Muscle of arm (tissue), 12 donors: Measurements from ENCODE around the gene MMS19. TPM values are rescaled to one million over a fixed set of nuclear protein-coding genes. Genes with fewer than 3 reads are reported as not detected.
"Not testable (repeated sequence)": the region's sequence is repeated elsewhere in the genome, so short reads cannot be mapped to it uniquely, and the experiment has no call there.

ENCODE experiments used
- DNase-seq: peaks from one replicate; pipeline ENCODE4 v3.0.0-alpha.2; 2013
- polyA plus RNA-seq, 12 donors: library from polyadenylated mRNA; unstranded; fragments of 120-200 nt; gene quantifications; one replicate each; pipeline ENCODE4 v1.2.1, GENCODE V29; 2013; ENCODE audit not compliant: insufficient read length in 12 of 12

Gene MMS19
- polyA plus RNA-seq, 12 donors = 41.0 to 81.2 (median 62.2) TPM; not detected in 1

DNA sequence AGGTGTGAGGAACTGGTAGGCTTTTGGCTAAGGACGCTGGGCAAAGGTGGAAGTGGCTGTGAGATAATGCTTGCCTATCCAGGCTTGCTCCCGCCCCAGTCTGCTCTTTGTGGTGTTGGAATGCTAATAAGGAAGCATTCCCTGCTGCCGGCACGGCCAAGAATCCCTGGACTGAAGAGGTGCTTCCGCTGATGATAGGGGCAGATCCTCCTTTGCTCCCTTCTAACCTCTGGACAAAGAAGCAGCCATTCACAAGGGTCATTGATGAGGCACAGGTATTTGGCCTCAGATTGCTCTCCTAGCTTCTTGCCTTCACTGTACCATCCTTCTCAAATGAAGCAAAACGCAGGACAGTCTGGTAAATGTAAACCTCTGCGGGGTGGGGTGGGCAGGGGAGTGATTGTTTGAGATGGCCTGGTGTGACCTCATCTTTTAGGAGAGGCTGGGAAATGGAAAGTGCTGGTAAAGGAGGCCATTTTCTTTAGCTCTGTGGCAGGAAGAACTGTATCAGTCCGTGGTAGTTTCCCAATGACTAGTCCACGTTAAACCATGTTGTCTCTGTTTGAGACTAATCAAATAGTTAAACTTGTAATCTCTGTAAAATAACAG, 70.5 kb downstream of the MMS19 start:
- DNase-seq = no peak

DNA sequence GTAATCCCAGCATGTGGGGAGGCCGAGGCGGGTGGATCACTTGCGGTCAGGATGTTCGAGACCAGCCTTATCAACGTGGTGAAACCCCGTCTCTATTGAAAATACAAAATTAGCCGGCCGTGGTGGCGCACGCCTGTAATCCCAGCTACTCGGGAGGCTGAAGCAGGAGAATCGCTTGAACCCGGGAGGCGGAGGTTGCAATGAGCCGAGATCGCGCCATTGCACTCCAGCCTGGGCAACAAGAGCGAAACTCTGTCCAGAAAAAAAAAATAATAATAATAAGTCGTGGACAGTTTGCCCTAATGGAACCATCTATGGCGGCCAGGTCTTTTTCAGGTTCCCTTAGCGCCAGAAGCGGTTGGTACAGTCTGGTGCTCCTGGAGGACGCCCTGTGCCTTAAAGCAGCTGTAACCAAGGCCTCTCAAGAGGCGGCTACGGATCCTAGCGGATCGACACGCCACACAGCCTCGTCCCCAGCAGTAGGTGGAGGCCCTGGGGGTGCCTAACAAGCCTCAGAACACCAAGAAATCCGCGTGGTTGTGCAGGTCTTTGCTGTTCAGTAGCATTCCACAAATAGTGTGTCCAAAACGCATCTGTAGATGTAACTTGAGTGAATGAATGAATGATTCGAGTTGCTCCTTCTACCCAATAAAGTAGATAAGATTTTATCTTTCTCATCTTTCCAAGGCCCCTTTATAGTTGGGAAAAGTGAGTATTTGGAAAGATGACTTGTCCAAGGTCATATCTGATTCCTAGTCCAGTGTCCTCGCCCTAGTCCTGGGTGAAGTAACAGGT, 71.2 kb downstream of the MMS19 start:
- no peak for DNase-seq

DNA sequence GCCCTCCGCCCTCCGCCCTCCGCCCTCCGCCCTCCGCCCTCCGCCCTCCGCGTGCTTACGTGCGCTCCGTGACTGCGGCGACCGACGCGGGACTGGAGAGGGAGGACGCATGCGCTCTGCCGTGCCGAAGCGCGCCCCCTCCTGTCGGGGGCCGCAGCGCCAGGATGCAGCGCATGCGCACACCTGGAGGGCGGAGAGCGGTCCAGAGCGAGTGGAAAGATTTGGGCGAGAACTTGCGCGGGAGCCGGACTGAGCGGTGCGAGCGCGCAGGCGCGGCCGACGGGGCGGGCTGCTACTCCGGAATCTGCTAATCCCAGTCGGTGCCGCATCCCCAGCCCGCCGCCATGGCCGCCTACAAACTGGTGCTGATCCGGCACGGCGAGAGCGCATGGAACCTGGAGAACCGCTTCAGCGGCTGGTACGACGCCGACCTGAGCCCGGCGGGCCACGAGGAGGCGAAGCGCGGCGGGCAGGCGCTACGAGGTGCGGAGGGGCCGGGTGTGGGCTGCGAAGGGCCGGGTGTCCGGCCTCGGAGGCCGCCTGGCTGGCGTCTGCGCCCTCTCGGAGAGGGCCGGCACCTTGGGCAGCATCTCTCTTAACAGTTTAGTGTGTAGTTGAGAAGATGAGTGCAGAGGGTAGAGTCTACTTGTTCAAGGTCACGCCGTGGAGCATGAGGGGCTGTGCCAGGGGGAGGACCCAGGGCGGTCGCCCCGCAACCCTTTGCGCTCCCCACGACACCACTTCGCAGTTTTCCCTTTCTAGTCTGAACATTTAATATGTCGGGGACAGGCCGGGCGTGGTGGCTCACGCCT, 72.1 kb downstream of the MMS19 start, which contains the start of gene PGAM1:
TSS of gene PGAM1 (plus strand) at position 228 of the 812 bp plus-strand sequence. CDS start at position 345, 117 bp downstream.
- DNase-seq = peak; percentile 98

DNA sequence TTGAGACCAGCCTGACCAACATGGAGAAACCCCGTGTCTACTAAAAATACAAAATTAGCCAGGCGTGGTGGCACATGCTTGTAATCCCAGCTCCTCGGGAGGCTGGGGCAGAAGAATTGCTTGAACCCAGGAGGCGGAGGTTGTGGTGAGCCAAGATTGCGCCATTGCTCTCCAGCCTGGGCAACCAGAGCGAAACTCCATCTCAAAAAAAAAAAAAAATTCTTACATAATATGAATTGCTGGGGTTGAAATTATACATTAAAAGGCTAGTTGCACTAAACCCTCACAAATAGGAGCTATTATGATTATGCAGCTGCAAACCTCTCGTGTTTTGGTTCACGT, 74.5 kb downstream of the MMS19 start:
- DNase-seq = not testable (repeated sequence)

DNA sequence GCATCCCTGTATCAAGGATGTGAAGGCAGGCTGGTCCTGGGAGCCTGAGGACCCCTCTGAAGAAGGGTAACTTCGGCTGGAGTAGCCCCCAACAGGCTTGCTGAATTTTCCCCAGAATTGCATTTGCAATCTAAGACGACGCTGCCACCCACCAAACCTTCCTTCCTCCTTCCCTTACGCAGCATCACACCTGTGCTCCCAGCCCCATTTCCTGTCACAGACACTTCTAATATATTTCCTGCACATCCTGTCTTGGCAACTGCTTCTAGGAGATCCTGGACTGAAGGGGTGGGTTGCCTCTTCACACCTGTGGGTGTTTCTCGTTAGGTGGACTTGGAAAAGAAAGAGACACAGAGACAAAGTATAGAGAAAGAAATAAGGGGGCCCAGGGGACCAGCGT, 81.7 kb downstream of the MMS19 start:
- no peak for DNase-seq

DNA sequence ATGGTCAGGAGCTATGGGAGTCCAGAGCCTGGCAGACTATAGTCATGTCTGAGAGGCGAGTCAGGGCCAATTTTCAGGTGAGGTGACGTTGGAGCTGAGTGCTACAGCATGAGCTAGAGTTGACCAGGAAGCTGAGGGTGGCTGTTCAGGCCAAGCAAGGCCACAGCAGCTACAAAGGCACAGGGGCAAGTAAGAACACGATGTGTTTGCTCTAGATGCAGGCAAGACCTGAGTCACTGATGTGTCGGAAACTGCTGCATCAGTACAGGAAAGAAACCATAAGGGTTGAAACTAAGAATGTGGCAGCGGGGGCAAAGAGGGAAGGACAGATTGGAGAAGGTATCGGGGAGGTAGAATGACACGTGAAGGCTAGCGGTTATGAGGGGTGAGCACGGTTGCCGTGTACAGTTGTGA, 85.3 kb downstream of the MMS19 start:
- DNase-seq = no peak

DNA sequence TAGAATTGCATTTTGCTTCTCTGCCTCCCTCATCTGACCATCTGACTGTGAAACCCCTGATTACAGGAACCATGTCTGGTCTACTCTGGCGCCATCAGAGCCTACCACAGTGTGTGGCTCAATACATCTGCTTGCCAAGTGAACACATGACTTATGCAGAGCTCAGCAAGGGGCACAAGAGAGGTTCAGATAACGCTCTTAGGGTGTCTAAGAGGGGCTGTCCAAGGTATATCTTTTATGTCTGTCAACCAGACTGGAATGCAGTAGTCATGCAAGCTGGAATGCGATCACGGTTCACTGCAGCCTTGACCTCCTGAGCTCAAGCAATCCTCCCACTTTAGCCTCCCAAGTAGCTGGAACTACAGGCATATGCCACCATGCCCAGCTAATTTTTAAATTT, 86.8 kb downstream of the MMS19 start:
- DNase-seq = no peak

DNA sequence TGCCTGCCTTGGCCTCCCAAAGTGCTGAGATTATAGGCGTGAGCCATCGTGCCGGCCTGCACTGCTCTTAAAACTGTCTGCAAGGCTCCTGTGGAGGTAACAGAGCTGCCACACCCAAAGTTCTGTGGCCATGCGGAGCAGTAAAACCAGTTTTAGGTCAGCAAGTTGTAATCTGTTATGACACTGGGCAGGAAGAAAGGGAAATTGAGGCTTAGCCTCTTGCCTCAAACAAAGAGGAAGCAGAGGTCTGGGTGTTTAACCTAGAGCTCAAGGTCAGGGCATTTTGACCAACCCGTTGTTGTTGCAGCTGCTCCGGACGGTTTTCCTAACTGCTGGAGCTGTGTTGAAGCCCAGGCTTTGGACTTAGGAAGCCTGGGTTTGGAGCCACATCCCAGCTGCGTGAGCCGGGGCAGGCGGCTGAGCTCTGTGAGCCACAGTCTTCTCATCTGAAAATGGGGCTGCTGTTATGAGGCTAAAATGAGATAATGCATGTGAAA, 89.7 kb downstream of the MMS19 start:
- DNase-seq = no peak

Other genes with a start within 250 kb of the MMS19 start
- gene ARHGAP19, start 205.8 kb downstream of the MMS19 start, polyA plus RNA-seq = 10 to 100 TPM in 10 of 12 donors, 1 to 10 TPM in 1, not detected in 1; 8.3 to 29.0 (median 14.2) TPM
- 1 to 10 TPM in 9 of 12 donors, under 1 TPM in 1, not detected in 2; 0.81 to 2.6 (median 1.6) TPM for gene FRAT1, start 179.2 kb downstream of the MMS19 start, polyA plus RNA-seq
- gene FRAT2, start 163.7 kb downstream of the MMS19 start, polyA plus RNA-seq = 1 to 10 TPM in 10 of 12 donors, not detected in 2; 3.4 to 7.2 (median 4.2) TPM
- 10 to 100 TPM in 11 of 12 donors, not detected in 1; 11.5 to 28.0 (median 18.4) TPM for gene RRP12, start 97.1 kb downstream of the MMS19 start, polyA plus RNA-seq
- gene PGAM1, start 72.2 kb downstream of the MMS19 start, polyA plus RNA-seq = 100 to 1,000 TPM in 5 of 12 donors, 10 to 100 TPM in 6, not detected in 1; 81.0 to 148 (median 93.8) TPM
- gene EXOSC1, start 52.4 kb downstream of the MMS19 start, polyA plus RNA-seq = 10 to 100 TPM in 11 of 12 donors, not detected in 1; 24.0 to 31.5 (median 27.5) TPM
- 10 to 100 TPM in 11 of 12 donors, not detected in 1; 23.8 to 39.9 (median 30.6) TPM for gene ZDHHC16, start 52.2 kb downstream of the MMS19 start, polyA plus RNA-seq
- 10 to 100 TPM in 8 of 12 donors, 1 to 10 TPM in 3, not detected in 1; 9.5 to 21.4 (median 12.1) TPM for gene UBTD1, start 502 bp upstream of the MMS19 start, polyA plus RNA-seq
- 10 to 100 TPM in 7 of 12 donors, 1 to 10 TPM in 4, not detected in 1; 3.8 to 43.4 (median 19.2) TPM for gene ANKRD2, start 74.4 kb upstream of the MMS19 start, polyA plus RNA-seq
- 1 to 10 TPM in 5 of 12 donors, under 1 TPM in 5, not detected in 2; 0.45 to 1.7 (median 0.96) TPM for gene HOGA1, start 86.0 kb upstream of the MMS19 start, polyA plus RNA-seq
- gene C10orf62, start 91.3 kb upstream of the MMS19 start, polyA plus RNA-seq = under 1 TPM in 3 of 12 donors, not detected in 9; 0.18 to 0.20 (median 0.18) TPM
- gene MORN4, start 135.1 kb upstream of the MMS19 start, polyA plus RNA-seq = 1 to 10 TPM in 11 of 12 donors, not detected in 1; 3.8 to 7.6 (median 5.6) TPM
- gene PI4K2A, start 142.2 kb upstream of the MMS19 start, polyA plus RNA-seq = 10 to 100 TPM in 4 of 12 donors, 1 to 10 TPM in 7, not detected in 1; 7.8 to 11.6 (median 9.7) TPM
- 10 to 100 TPM in 1 of 12 donors, 1 to 10 TPM in 10, not detected in 1; 2.9 to 12.8 (median 4.0) TPM for gene AVPI1, start 188.8 kb upstream of the MMS19 start, polyA plus RNA-seq
- 10 to 100 TPM in 11 of 12 donors, not detected in 1; 31.9 to 84.4 (median 48.2) TPM for gene MARVELD1, start 215.3 kb upstream of the MMS19 start, polyA plus RNA-seq
- gene ZFYVE27, start 238.7 kb upstream of the MMS19 start, polyA plus RNA-seq = 10 to 100 TPM in 11 of 12 donors, not detected in 1; 10.2 to 23.6 (median 11.9) TPM